HCT116 (cell line): ENCODE results near the gene FAM151B. TPM values are rescaled to one million over a fixed set of nuclear protein-coding genes. Genes with fewer than 3 reads are reported as not detected.

Experiments
- ATAC-seq: fragments of 200-7000 bp; cut with Tn5 transposase; 2 replicates; pipeline ENCODE4 v1.9.1; 2020; ENCODE audit warnings: mild to moderate bottlenecking, moderate library complexity
- BruUV-seq: library from RNA; stranded (reverse); fragments of 400-500 nt; replicated peaks from 2 replicates; lab custom pipeline; 2021; lab: Mats Ljungman, UMichigan
- CTCF ChIA-PET: fragments of 300-600 bp; sonication (Branson Sonifier 250); formaldehyde crosslinking; loops from one replicate; lab custom pipeline; 2021; ENCODE audit warnings: antibody characterized with exemption; lab: Charles Lee
- POLR2A ChIA-PET: fragments of 300-600, 350-600 bp; sonication (Branson Sonifier 250); formaldehyde crosslinking; loops from one replicate; lab custom pipeline; 2021; ENCODE audit warnings: antibody characterized with exemption; lab: Charles Lee
- RAD21 ChIA-PET, 2 experiments: fragments of 300-600 bp; sonication (Branson Sonifier 250); formaldehyde crosslinking; loops; one replicate each; lab custom pipeline; 2023; ENCODE audit warnings: low total read pairs in 2 of 2; ENCODE audit not compliant: uncharacterized antibody in 2 of 2, unreplicated experiment in 2 of 2, low non-redundant PET in 1 of 2; lab: Charles Lee
- DNase-seq: peaks from one replicate; pipeline ENCODE4 v3.0.0-alpha.2; 2010; ENCODE audit warnings: low read depth, low spot score
- H2AFZ ChIP-seq: fragments of 200-600 bp; shearing (Covaris generic), sonication (generic); 2 replicates; pipeline ENCODE4 v1.6.1; 2017; ENCODE audit warnings: low read depth, mixed run types, mixed read lengths, antibody characterized with exemption, low read length; ENCODE audit not compliant: poor library complexity, severe bottlenecking
- H3K27ac ChIP-seq: 2 replicates; pipeline ENCODE4 v1.5.1; 2012; ENCODE audit warnings: low read depth, low read length
- H3K27me3 ChIP-seq: fragments of 200-600 bp; sonication (generic); 2 replicates; pipeline ENCODE4 v1.6.1; 2016; ENCODE audit warnings: mixed run types, low read length, mixed read lengths; ENCODE audit not compliant: insufficient read depth
- H3K36me3 ChIP-seq, 2 experiments: fragments of 200-500 bp in 1 of 2; fragments of 200-600 bp in 1 of 2; sonication (Bioruptor generic) in 1 of 2; sonication (generic) in 1 of 2; 2 replicates each; pipeline versions ENCODE4 v1.5.1 to v1.6.1; 2014 to 2016; ENCODE audit warnings: low read length in 2 of 2, inconsistent platforms in 1 of 2, mixed read lengths in 1 of 2, mixed run types in 1 of 2; ENCODE audit not compliant: insufficient read depth in 2 of 2, control insufficient read depth in 1 of 2
- H3K4me1 ChIP-seq, 2 experiments: fragments of 200-600 bp in 1 of 2; sonication (generic) in 1 of 2; 2 replicates each; pipeline versions ENCODE4 v1.5.1 to v1.6.1; 2012 to 2017; ENCODE audit warnings: low read length in 2 of 2, inconsistent platforms in 1 of 2, mild to moderate bottlenecking in 1 of 2, mixed read lengths in 1 of 2, mixed run types in 1 of 2, moderate library complexity in 1 of 2; ENCODE audit not compliant: insufficient read depth in 2 of 2, control insufficient read depth in 1 of 2
- H3K4me2 ChIP-seq: fragments of 200-600 bp; sonication (generic); 2 replicates; pipeline ENCODE4 v1.6.1; 2017; ENCODE audit warnings: mixed run types, low read length, mixed read lengths
- H3K4me3 ChIP-seq, 2 experiments: fragments of 200-600 bp in 1 of 2; sonication (generic) in 1 of 2; replicated peaks in 1 of 2; 2 replicates each; pipeline ENCODE4 v1.5.1; 2011 to 2016; ENCODE audit warnings: low read length in 2 of 2, control low read depth in 1 of 2, low read depth in 1 of 2, mild to moderate bottlenecking in 1 of 2, mixed read lengths in 1 of 2, mixed run types in 1 of 2
- H3K79me2 ChIP-seq: fragments of 200-600 bp; sonication (generic); 2 replicates; pipeline ENCODE4 v1.6.1; 2017; ENCODE audit warnings: mild to moderate bottlenecking, mixed run types, low read length, moderate library complexity, mixed read lengths; ENCODE audit not compliant: insufficient read depth
- H3K9ac ChIP-seq: fragments of 200-600 bp; sonication (generic); 2 replicates; pipeline ENCODE4 v1.6.1; 2016; ENCODE audit warnings: low read length, mixed read lengths
- H3K9me2 ChIP-seq: fragments of 200-600 bp; sonication (generic), shearing (Covaris generic); 2 replicates; pipeline ENCODE4 v1.6.1; 2017; ENCODE audit warnings: mixed run types, mild to moderate bottlenecking, moderate library complexity; ENCODE audit not compliant: insufficient read depth
- H3K9me3 ChIP-seq, 2 experiments: fragments of 200-500 bp in 1 of 2; fragments of 200-600 bp in 1 of 2; sonication (Bioruptor generic) in 1 of 2; sonication (generic) in 1 of 2; 2 replicates each; pipeline ENCODE4 v1.6.1; 2014 to 2017; ENCODE audit warnings: low read length in 2 of 2, mixed read lengths in 2 of 2, inconsistent platforms in 1 of 2, low read depth in 1 of 2, mild to moderate bottlenecking in 1 of 2, mixed run types in 1 of 2, moderate library complexity in 1 of 2; ENCODE audit not compliant: control insufficient read depth in 1 of 2, insufficient read depth in 1 of 2
- H4K20me1 ChIP-seq: fragments of 200-600 bp; sonication (generic), shearing (Covaris generic); 2 replicates; pipeline ENCODE4 v1.6.1; 2017; ENCODE audit warnings: mixed run types, mild to moderate bottlenecking, moderate library complexity; ENCODE audit not compliant: insufficient read depth
- CBX3 ChIP-seq: IDR thresholded peaks from 2 replicates; pipeline ENCODE4 v1.6.1; 2012; ENCODE audit warnings: low read depth
- CEBPB ChIP-seq: IDR thresholded peaks from 2 replicates; pipeline ENCODE4 v1.6.1; 2012; ENCODE audit warnings: low read depth
- CTCF ChIP-seq, 3 experiments: fragments of 200-600 bp in 1 of 3; sonication (generic) in 1 of 3; IDR thresholded peaks in 2 of 3; conservative IDR thresholded peaks in 1 of 3; 2 replicates each; pipeline ENCODE4 v1.5.1; 2012 to 2017; ENCODE audit warnings: low read depth in 2 of 3, low read length in 2 of 3, antibody characterized with exemption in 1 of 3, borderline replicate concordance in 1 of 3, control low read depth in 1 of 3, mild to moderate bottlenecking in 1 of 3, mixed read lengths in 1 of 3, mixed run types in 1 of 3, moderate library complexity in 1 of 3; ENCODE audit not compliant: insufficient read depth in 1 of 3
- EZH2phosphoT487 ChIP-seq: fragments of 200-600 bp; IDR thresholded peaks from 2 replicates; pipeline ENCODE4 v1.6.1; 2018; ENCODE audit warnings: antibody characterized with exemption, borderline replicate concordance
- FOSL1 ChIP-seq: IDR thresholded peaks from 2 replicates; pipeline ENCODE4 v1.6.1; 2012; ENCODE audit warnings: low read depth
- MAX ChIP-seq: IDR thresholded peaks from 2 replicates; pipeline ENCODE4 v1.6.1; 2012
- POLR2A ChIP-seq: IDR thresholded peaks from 2 replicates; pipeline ENCODE4 v1.7.0; 2011; ENCODE audit warnings: borderline replicate concordance; ENCODE audit not compliant: insufficient read depth, insufficient read length; ENCODE audit errors: extremely low read depth
- POLR2AphosphoS5 ChIP-seq: IDR thresholded peaks from 2 replicates; pipeline ENCODE4 v1.6.1; 2011; ENCODE audit warnings: mild to moderate bottlenecking, low read depth, low read length, moderate library complexity
- REST ChIP-seq: IDR thresholded peaks from 2 replicates; pipeline ENCODE4 v1.6.1; 2012; ENCODE audit warnings: low read depth
- SIN3A ChIP-seq: IDR thresholded peaks from 2 replicates; pipeline ENCODE4 v1.6.1; 2012; ENCODE audit warnings: low read depth
- SP1 ChIP-seq: IDR thresholded peaks from 2 replicates; pipeline ENCODE4 v1.6.1; 2012; ENCODE audit warnings: low read depth
- TCF7L2 ChIP-seq: IDR thresholded peaks from 2 replicates; pipeline ENCODE4 v1.7.0; 2011; ENCODE audit warnings: borderline replicate concordance, inconsistent platforms; ENCODE audit not compliant: insufficient read depth, insufficient read length; ENCODE audit errors: extremely low read depth
- ZFX ChIP-seq: fragments of 450-650 bp; IDR thresholded peaks from 2 replicates; pipeline ENCODE4 v1.6.1; 2017
- ZNF274 ChIP-seq: fragments of 200-500 bp; sonication (Bioruptor generic); IDR thresholded peaks from 2 replicates; pipeline ENCODE4 v1.6.1; 2014; ENCODE audit warnings: mild to moderate bottlenecking, low read depth, low read length, inconsistent platforms
- intact Hi-C: fragments of 100-400 bp; cut with micrococcal nuclease; formaldehyde crosslinking; loops from 2 replicates; pipeline ENCODE4 v1.10.0; 2022
- total RNA-seq: library from RNA; stranded (reverse); gene quantifications from one replicate; pipeline ENCODE4 v1.2.1, GENCODE V29; 2021; ENCODE audit not compliant: unreplicated experiment
- TF ChIP-seq, protein P1 (sequence below): IDR thresholded peaks from 2 replicates; pipeline ENCODE4 v1.6.1; 2011; ENCODE audit warnings: mild to moderate bottlenecking, low read length, moderate library complexity; ENCODE audit not compliant: insufficient replicate concordance; ENCODE audit errors: extremely low read depth
- TF ChIP-seq, protein P2 (sequence below): IDR thresholded peaks from 2 replicates; pipeline ENCODE4 v1.6.1; 2012

The FAM151B gene
- total RNA-seq, 1 experiment from 2014 or later, result 1.2 TPM

DNA sequence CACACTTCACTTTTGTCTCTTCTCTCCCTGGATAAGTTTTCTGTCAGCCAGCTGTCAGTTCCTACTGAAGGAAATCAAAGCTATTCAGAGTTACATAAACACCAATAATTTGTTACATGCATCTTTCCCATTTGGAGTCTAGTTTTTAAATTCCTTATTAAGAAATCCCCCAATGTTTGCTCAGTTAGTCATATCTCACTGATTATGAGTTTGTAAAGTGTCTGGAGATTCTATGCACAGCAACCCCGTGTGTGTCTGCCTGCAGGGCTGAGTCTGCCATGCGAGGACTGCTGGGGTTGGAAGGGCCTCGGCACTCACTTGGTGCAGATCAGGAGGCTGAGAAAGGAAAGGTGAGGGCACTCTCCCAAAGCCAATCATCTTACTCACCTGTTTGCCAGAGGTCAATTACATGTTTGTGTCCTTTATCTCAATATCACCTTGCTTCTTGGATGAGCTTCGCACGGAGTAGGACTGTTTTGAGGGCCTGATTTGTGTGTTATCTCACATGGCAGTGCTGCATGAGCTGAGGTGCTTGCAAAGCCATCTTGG, 78.9 kb downstream of the FAM151B start:
- TF ChIP-seq, protein P1, sequence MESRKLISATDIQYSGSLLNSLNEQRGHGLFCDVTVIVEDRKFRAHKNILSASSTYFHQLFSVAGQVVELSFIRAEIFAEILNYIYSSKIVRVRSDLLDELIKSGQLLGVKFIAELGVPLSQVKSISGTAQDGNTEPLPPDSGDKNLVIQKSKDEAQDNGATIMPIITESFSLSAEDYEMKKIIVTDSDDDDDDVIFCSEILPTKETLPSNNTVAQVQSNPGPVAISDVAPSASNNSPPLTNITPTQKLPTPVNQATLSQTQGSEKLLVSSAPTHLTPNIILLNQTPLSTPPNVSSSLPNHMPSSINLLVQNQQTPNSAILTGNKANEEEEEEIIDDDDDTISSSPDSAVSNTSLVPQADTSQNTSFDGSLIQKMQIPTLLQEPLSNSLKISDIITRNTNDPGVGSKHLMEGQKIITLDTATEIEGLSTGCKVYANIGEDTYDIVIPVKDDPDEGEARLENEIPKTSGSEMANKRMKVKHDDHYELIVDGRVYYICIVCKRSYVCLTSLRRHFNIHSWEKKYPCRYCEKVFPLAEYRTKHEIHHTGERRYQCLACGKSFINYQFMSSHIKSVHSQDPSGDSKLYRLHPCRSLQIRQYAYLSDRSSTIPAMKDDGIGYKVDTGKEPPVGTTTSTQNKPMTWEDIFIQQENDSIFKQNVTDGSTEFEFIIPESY, result no peak
- TF ChIP-seq MAX (no peak), TCF7L2 (no peak), FOSL1 (no peak), POLR2A (no peak), ZNF274 (no peak), CBX3 (no peak), SIN3A (no peak), CTCF (IDR thresholded peaks at IDR 0.05 in 2 of 3, conservative IDR thresholded peaks at IDR 0.05 in 1 of 3; ENCODE audit: borderline replicate concordance in 1 of 3, insufficient read depth in 1 of 3, low read depth in 2 of 3, low read length in 2 of 3) (no peak), CEBPB (no peak), POLR2AphosphoS5 (no peak), EZH2phosphoT487 (no peak), SP1 (no peak), ZFX (no peak), REST (no peak)
- TF ChIP-seq, protein P2, sequence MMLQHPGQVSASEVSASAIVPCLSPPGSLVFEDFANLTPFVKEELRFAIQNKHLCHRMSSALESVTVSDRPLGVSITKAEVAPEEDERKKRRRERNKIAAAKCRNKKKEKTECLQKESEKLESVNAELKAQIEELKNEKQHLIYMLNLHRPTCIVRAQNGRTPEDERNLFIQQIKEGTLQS, result no peak
- H3K9ac ChIP-seq, result no peak overlapping the region
- no TSS peak for BruUV-seq
- no peak overlapping the region for H3K4me3 ChIP-seq
- H2AFZ ChIP-seq, result no peak overlapping the region
- intact Hi-C loops, result no loop called here
- no peaks in the 10 kb centered on the region for H4K20me1 ChIP-seq
- DNase-seq (no peak), ATAC-seq (no peak)
- H3K4me2 ChIP-seq, result no peak overlapping the region
- ChIA-PET CTCF (no interaction called here), POLR2A (no interaction called here), RAD21 (no interaction called here)
- no peak overlapping the region for H3K27ac ChIP-seq
- peaks cover 0 to 2% of the 10 kb centered on the region in 2 experiments; a peak in 1 of 4 replicates for H3K4me1 ChIP-seq
- no peaks in the 10 kb centered on the region for H3K79me2 ChIP-seq
- no peaks in the 10 kb centered on the region for H3K9me3 ChIP-seq
- H3K9me2 ChIP-seq, result no peaks in the 10 kb centered on the region
- H3K36me3 ChIP-seq, result no peaks in the 10 kb centered on the region
- no peaks in the 10 kb centered on the region for H3K27me3 ChIP-seq
